Vagina (tissue), 2 donors: ENCODE measurements around the gene COL5A1. TPM values are rescaled to one million over a fixed set of nuclear protein-coding genes. Genes with fewer than 3 reads are reported as not detected.

Experiments used
- DNase-seq, 2 donors: peaks; one replicate each; pipeline ENCODE4 v3.0.0-alpha.2; 2017; ENCODE audit errors: extremely low spot score in 2 of 2
- H3K27ac ChIP-seq: fragments of 200-600 bp; sonication (generic); one replicate; pipeline ENCODE4 v1.5.1; 2019
- H3K27me3 ChIP-seq: fragments of 200-600 bp; sonication (generic); one replicate; pipeline ENCODE4 v1.5.1; 2019
- H3K36me3 ChIP-seq, 2 donors: fragments of 200-600 bp; sonication (generic); one replicate each; pipeline ENCODE4 v1.5.1; 2017 to 2019
- H3K4me1 ChIP-seq: fragments of 200-600 bp; sonication (generic); one replicate; pipeline ENCODE4 v1.5.1; 2019
- H3K4me3 ChIP-seq, 2 donors: fragments of 200-600 bp; sonication (generic); 1 replicate in 1 of 2; 2 replicates in 1 of 2; pipeline ENCODE4 v1.5.1; 2016 to 2019
- H3K9me3 ChIP-seq: fragments of 200-600 bp; sonication (generic); one replicate; pipeline ENCODE4 v1.5.1; 2019
- CTCF ChIP-seq, 3 experiments: fragments of 450-650 bp in 2 of 3; fragments of 200-600 bp in 1 of 3; sonication (generic) in 1 of 3; IDR thresholded peaks; one replicate each; pipeline ENCODE4 v1.5.1; 2017 to 2019; ENCODE audit warnings: antibody characterized with exemption in 3 of 3, mild to moderate bottlenecking in 2 of 3, moderate library complexity in 2 of 3
- POLR2A ChIP-seq, 2 donors: fragments of 450-650 bp; IDR thresholded peaks; one replicate each; pipeline ENCODE4 v1.6.1; 2017; ENCODE audit warnings: antibody characterized with exemption in 2 of 2, mild to moderate bottlenecking in 2 of 2, moderate library complexity in 2 of 2
- POLR2AphosphoS5 ChIP-seq, 2 donors: sonication (generic); formaldehyde crosslinking; IDR thresholded peaks; one replicate each; pipeline ENCODE4 v1.9.0; 2017; ENCODE audit warnings: antibody characterized with exemption in 2 of 2, mild to moderate bottlenecking in 2 of 2, low read depth in 1 of 2; ENCODE audit not compliant: insufficient read depth in 1 of 2
- intact Hi-C: fragments of 100-400 bp; cut with DNase I; formaldehyde crosslinking; loops from one replicate; pipeline ENCODE4 v1.15.1; 2023
- total RNA-seq: library from RNA; depleted of rRNA; stranded (reverse); fragments of >200 nt; gene quantifications from one replicate; pipeline ENCODE4 v1.2.3, GENCODE V29; 2016

COL5A1 gene
- total RNA-seq, 1 donor from 2014 or later, result 36.6 TPM

GRCh38 chr9:134883040-134883782, 241.6 kb downstream of the COL5A1 start:
- H3K4me1 ChIP-seq, result no peaks in the 10 kb centered on the region
- H3K27me3 ChIP-seq, result no peaks in the 10 kb centered on the region
- H3K36me3 ChIP-seq, result no peaks in the 10 kb centered on the region
- H3K9me3 ChIP-seq, result no peaks in the 10 kb centered on the region
- no peak overlapping the region for H3K4me3 ChIP-seq
- no peak for TF ChIP-seq POLR2A (IDR thresholded peaks at IDR 0.05)
- no peak for TF ChIP-seq CTCF (IDR thresholded peaks at IDR 0.05)
- TF ChIP-seq POLR2AphosphoS5 (IDR thresholded peaks at IDR 0.05; ENCODE audit: insufficient read depth in 1 of 2, low read depth in 1 of 2), result no peak
- no peak overlapping the region for H3K27ac ChIP-seq
- intact Hi-C loops, result no loop called here
- DNase-seq, result peak in 1 of 2 donors; percentile 79

GRCh38 chr9:134884492-134884891, 242.9 kb downstream of the COL5A1 start:
- H3K27ac ChIP-seq, result no peak overlapping the region
- no peaks in the 10 kb centered on the region for H3K36me3 ChIP-seq
- TF ChIP-seq POLR2AphosphoS5 (IDR thresholded peaks at IDR 0.05; ENCODE audit: insufficient read depth in 1 of 2, low read depth in 1 of 2) (no peak), POLR2A (IDR thresholded peaks at IDR 0.05) (no peak), CTCF (IDR thresholded peaks at IDR 0.05) (no peak)
- no peaks in the 10 kb centered on the region for H3K4me1 ChIP-seq
- no peaks in the 10 kb centered on the region for H3K9me3 ChIP-seq
- no peaks in the 10 kb centered on the region for H3K27me3 ChIP-seq
- DNase-seq, result no peak
- intact Hi-C loops, result no loop called here
- H3K4me3 ChIP-seq, result no peak overlapping the region

- no peak for TF ChIP-seq POLR2AphosphoS5 (IDR thresholded peaks at IDR 0.05; ENCODE audit: insufficient read depth in 1 of 2, low read depth in 1 of 2)
- no peak for TF ChIP-seq CTCF (IDR thresholded peaks at IDR 0.05)
- no peak for TF ChIP-seq POLR2A (IDR thresholded peaks at IDR 0.05)
- no peak overlapping the region for H3K27ac ChIP-seq
- H3K27me3 ChIP-seq, result no peaks in the 10 kb centered on the region
- H3K36me3 ChIP-seq, result no peaks in the 10 kb centered on the region
- no peaks in the 10 kb centered on the region for H3K4me1 ChIP-seq
- intact Hi-C loops, result no loop called here
- H3K4me3 ChIP-seq, result no peak overlapping the region
- no peaks in the 10 kb centered on the region for H3K9me3 ChIP-seq
- DNase-seq, result no peak
These were observed 243.5 kb downstream of the COL5A1 start for GRCh38 chr9:134885001-134885678.

GRCh38 chr9:134885679-134886412, 244.2 kb downstream of the COL5A1 start:
- DNase-seq, result peak in 1 of 2 donors; percentile 85
- Histone ChIP-seq H3K4me1 (no peaks in the 10 kb centered on the region), H3K36me3 (no peaks in the 10 kb centered on the region), H3K27me3 (no peaks in the 10 kb centered on the region), H3K27ac (no peak overlapping the region), H3K4me3 (no peak overlapping the region), H3K9me3 (no peaks in the 10 kb centered on the region)
- TF ChIP-seq POLR2AphosphoS5 (IDR thresholded peaks at IDR 0.05; ENCODE audit: insufficient read depth in 1 of 2, low read depth in 1 of 2) (no peak), POLR2A (IDR thresholded peaks at IDR 0.05) (no peak), CTCF (IDR thresholded peaks at IDR 0.05) (no peak)
- intact Hi-C loops, result no loop called here
